ENCODE measurements around the gene ANKRD6.

ANKRD6 gene

DNA sequence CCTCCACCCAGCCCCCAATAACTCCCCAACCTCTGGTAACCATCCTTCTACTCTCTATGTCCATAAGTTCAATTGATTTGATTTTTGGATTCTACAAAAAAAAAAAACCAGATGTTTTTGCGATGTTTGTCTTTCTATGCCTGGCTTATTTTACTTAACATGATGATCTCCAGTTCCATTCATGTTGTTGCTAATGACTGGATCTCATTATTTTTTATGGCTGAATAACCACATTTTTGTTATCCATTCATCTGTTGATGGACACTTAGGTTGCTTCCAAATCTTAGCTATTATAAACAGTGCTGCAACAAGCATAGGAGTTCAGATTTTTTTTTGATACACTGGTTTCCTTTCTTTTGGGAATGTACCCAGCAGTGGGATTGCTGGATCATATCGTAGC is 106.8 kb downstream of the ANKRD6 start:
- DNase-seq (ENCODE audit: low spot score): no peak
- no peak overlapping the region for H3K27ac ChIP-seq
- POLR2A ChIA-PET (ENCODE audit: low non-redundant PET): no interaction called here
- CTCF ChIA-PET: no interaction called here
- TF ChIP-seq, protein P1, sequence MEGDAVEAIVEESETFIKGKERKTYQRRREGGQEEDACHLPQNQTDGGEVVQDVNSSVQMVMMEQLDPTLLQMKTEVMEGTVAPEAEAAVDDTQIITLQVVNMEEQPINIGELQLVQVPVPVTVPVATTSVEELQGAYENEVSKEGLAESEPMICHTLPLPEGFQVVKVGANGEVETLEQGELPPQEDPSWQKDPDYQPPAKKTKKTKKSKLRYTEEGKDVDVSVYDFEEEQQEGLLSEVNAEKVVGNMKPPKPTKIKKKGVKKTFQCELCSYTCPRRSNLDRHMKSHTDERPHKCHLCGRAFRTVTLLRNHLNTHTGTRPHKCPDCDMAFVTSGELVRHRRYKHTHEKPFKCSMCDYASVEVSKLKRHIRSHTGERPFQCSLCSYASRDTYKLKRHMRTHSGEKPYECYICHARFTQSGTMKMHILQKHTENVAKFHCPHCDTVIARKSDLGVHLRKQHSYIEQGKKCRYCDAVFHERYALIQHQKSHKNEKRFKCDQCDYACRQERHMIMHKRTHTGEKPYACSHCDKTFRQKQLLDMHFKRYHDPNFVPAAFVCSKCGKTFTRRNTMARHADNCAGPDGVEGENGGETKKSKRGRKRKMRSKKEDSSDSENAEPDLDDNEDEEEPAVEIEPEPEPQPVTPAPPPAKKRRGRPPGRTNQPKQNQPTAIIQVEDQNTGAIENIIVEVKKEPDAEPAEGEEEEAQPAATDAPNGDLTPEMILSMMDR (conservative IDR thresholded peaks at IDR 0.05; ENCODE audit: low read depth): no peak

DNA sequence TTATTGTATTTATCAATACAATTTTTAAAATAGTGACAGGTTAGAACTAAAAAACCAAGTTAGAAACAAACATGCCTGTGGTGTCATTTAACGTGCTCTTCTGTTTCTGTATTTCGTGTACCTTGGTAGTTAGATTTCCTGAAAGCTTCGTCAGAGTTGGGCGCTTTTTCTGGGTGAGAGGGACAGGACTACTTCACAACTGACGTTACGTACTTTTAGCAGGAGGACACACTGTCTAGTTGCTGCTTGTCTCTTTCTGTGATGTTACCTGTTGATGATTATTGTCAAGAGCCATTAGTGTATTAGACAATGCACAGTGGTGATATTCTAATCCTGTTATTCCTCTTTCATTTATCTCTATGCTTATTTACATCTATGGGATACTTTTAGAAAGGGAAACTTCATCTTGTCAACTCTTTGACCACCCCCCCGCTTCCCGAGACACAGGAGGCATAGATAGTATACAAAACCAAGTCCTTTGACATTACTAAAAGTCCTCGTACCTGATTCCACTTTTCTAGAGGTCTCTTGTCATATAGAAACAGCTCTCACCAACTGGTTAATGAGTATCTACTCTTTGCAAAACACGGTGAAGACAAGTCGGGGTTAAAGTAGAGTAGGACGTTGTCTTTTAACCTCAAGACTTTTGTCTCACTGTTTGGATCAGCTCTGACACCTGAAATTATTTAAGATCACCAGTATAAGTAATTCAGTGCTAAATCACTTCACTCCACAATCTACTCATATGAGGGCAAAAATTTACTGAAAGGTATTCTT is 109.3 kb downstream of the ANKRD6 start:
- TF ChIP-seq, protein P1 (conservative IDR thresholded peaks at IDR 0.05; ENCODE audit: low read depth): no peak
- H3K27ac ChIP-seq: no peak overlapping the region
- DNase-seq (ENCODE audit: low spot score): no peak
- CTCF ChIA-PET: interaction anchor here (0.7 kb wide), 1 partner anchor 10 kb away, joined by 3 read pairs; no protein-coding TSS in a partner anchor
- POLR2A ChIA-PET (ENCODE audit: low non-redundant PET): no interaction called here

DNA sequence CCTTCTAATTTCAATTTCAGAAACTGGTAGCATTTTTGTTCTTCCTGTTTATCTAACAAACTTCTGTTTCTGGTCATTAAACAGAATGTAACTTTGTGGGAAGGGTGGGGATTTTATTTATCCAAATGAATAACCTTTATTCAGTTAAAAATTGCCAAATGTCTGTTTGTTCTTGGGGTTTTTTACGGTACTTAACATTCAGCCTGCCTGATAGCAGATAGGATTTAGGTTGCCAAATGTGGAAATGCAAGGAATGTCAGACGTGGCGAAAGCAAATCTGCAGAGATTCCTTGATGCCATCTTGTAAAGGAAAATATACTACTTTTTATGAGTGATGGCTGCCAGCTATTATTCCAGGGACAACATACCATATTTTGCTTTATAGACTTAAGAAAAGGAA is 109.9 kb downstream of the ANKRD6 start:
- TF ChIP-seq, protein P1 (conservative IDR thresholded peaks at IDR 0.05; ENCODE audit: low read depth): no peak
- POLR2A ChIA-PET (ENCODE audit: low non-redundant PET): no interaction called here
- H3K27ac ChIP-seq: no peak overlapping the region
- CTCF ChIA-PET: no interaction called here
- no peak for DNase-seq (ENCODE audit: low spot score)

DNA sequence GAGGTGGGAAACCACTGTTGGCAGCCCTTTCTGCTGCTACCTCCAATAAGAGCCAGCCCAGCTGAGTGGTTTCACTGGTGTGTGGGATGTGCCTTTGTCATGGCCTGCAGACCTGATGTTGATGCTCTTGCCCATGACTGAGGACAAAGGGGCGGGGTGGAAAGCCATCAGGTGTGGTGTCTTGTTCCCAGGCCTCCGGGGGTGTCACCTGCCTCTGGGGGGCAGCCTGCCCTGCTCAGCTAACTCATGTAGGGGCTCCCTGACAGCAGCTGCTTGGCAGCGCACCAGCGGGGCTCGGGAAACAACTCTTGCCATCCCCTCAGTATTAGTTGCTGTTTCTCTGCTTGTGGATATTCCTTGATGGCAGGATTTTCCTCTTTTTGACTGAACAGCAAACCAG is 114.3 kb downstream of the ANKRD6 start:
- DNase-seq (ENCODE audit: low spot score): no peak
- POLR2A ChIA-PET (ENCODE audit: low non-redundant PET): no interaction called here
- H3K27ac ChIP-seq: no peak overlapping the region
- CTCF ChIA-PET: no interaction called here
- TF ChIP-seq, protein P1 (conservative IDR thresholded peaks at IDR 0.05; ENCODE audit: low read depth): no peak

DNA sequence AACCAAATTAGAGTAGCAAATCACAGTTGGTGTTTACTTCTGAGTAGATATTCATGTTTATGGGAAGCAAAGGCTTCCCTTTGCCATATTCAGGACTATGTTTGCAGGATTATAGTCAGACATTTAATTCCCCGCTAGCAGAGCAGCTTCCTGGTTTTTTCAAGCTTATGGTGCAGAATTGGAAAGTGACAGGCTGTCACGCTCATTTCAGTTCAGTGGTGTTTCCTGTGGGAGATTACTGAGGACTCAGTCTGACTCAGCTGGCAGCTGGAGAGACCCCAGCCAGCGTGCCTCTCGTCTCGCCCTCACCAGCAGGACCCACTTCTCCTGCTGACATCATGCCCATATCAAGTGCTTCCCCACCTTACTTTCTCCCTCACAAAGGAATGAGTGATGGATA is 120.5 kb downstream of the ANKRD6 start:
- TF ChIP-seq, protein P1 (conservative IDR thresholded peaks at IDR 0.05; ENCODE audit: low read depth): no peak
- CTCF ChIA-PET: no interaction called here
- POLR2A ChIA-PET (ENCODE audit: low non-redundant PET): no interaction called here

DNA sequence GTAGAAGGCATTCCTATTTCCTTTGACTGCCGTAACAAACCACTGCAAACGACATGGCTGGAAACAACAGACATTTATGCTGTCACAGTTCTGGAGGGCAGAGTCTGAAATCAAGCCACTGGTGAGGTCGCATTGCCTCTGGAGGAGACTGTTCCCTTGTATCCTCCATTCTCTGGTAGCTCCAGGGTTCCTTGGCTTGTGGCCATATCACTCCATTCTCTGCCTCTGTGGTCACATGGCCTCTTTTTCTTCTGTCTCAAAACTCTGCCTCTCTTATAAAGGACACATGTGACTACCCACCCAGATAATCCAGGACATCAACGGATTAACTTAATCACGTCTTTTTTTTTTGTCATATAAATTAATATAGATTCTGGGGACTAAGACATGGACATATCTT is 121.2 kb downstream of the ANKRD6 start:
- H3K27ac ChIP-seq: no peak overlapping the region
- TF ChIP-seq, protein P1 (conservative IDR thresholded peaks at IDR 0.05; ENCODE audit: low read depth): no peak
- ChIA-PET POLR2A (ENCODE audit: low non-redundant PET) (no interaction called here), CTCF (interaction anchor here (0.6 kb wide), 1 partner anchor 912 kb away, joined by 3 read pairs; no protein-coding TSS in a partner anchor)
- no peak for DNase-seq (ENCODE audit: low spot score)

More for the DNA sequence above, 120.5 kb downstream of the ANKRD6 start:
- no peak for DNase-seq (ENCODE audit: low spot score)
- H3K27ac ChIP-seq: no peak overlapping the region
